ENCODE measurements around the gene NUDT5.

NUDT5 gene

GRCh38 chr10:12162927-12163326 is 32.8 kb downstream of the NUDT5 start:
- DNase-seq: no peak

- no peak for DNase-seq
These were observed 35.0 kb downstream of the NUDT5 start for GRCh38 chr10:12160664-12161063.

GRCh38 chr10:12158111-12158510 is 37.6 kb downstream of the NUDT5 start:
- DNase-seq: no peak

GRCh38 chr10:12156367-12157123 is 39.1 kb downstream of the NUDT5 start:
- DNase-seq: no peak

- DNase-seq: no peak
These were observed 41.2 kb downstream of the NUDT5 start for GRCh38 chr10:12154516-12154915.

GRCh38 chr10:12150163-12150562 is 45.5 kb downstream of the NUDT5 start:
- DNase-seq: no peak

GRCh38 chr10:12144538-12144937 is 51.2 kb downstream of the NUDT5 start:
- no peak for DNase-seq

GRCh38 chr10:12140038-12140437 is 55.7 kb downstream of the NUDT5 start:
- no peak for DNase-seq

GRCh38 chr10:12135631-12136030 is 60.1 kb downstream of the NUDT5 start:
- no peak for DNase-seq

- no peak for DNase-seq
These were observed 65.3 kb downstream of the NUDT5 start for GRCh38 chr10:12130237-12130872.

GRCh38 chr10:12129222-12130111 is 66.2 kb downstream of the NUDT5 start, which contains the start of gene SEC61A2:
Gene SEC61A2, plus strand, starts transcription at chr10:12129677. Its CDS starts 111 bp downstream, at chr10:12129788.
- peak; percentile 61 for DNase-seq

- no peak for DNase-seq
These were observed 74.0 kb downstream of the NUDT5 start for GRCh38 chr10:12121673-12122072.

Measured in DMS79 (cell line).